Measurements from ENCODE around the gene PEAR1.

GRCh38 chr1:156845953-156846545 lies 47.5 kb upstream of the PEAR1 start:
- TF ChIP-seq, protein P1, sequence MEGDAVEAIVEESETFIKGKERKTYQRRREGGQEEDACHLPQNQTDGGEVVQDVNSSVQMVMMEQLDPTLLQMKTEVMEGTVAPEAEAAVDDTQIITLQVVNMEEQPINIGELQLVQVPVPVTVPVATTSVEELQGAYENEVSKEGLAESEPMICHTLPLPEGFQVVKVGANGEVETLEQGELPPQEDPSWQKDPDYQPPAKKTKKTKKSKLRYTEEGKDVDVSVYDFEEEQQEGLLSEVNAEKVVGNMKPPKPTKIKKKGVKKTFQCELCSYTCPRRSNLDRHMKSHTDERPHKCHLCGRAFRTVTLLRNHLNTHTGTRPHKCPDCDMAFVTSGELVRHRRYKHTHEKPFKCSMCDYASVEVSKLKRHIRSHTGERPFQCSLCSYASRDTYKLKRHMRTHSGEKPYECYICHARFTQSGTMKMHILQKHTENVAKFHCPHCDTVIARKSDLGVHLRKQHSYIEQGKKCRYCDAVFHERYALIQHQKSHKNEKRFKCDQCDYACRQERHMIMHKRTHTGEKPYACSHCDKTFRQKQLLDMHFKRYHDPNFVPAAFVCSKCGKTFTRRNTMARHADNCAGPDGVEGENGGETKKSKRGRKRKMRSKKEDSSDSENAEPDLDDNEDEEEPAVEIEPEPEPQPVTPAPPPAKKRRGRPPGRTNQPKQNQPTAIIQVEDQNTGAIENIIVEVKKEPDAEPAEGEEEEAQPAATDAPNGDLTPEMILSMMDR (IDR thresholded peaks at IDR 0.05): no peak
- TF ChIP-seq POLR2A (IDR thresholded peaks at IDR 0.05): no peak

Measured in thyroid gland (tissue), 4 donors.